Measurements from ENCODE around the gene CHST8.

The CHST8 gene

DNA sequence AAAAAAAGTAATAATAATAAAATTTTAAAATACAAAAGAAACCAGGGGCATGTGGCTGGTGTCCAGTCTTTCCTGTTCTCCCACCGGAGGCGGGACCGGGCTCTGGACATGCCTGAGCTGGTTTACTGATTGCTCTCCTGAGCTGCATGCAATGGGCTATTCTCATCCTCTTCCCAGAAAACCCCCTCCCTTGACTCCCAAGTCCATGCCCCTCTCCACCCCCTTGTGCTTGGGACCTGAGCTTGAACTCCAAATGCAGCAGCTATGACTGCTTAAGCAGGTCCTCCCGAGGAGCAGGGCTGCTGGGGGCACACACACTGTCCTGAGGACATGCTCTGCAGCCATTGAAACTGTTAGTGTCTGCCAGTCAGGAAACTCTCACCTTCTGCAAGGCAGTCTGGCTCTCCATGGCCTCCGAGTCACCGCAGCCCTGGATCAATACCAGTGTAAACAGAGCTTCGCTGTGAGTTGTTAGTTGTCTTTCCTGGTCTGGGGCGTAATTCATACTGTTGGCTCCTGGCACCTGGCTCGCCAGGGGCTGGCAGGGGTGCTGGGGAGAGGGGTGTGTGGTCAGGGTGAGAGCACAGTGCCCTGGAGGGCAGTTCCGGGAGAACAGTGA, 41.6 kb upstream of the CHST8 start:
- no peak overlapping the region for H3K27ac ChIP-seq (ENCODE audit: poor library complexity, severe bottlenecking)
- H3K27me3 ChIP-seq (ENCODE audit: insufficient read depth, poor library complexity, severe bottlenecking) = no peaks in the 10 kb centered on the region
- H3K36me3 ChIP-seq (ENCODE audit: low read depth) = no peaks in the 10 kb centered on the region
- H3K4me1 ChIP-seq (ENCODE audit: insufficient read depth, poor library complexity, severe bottlenecking) = no peaks in the 10 kb centered on the region
- H3K9me3 ChIP-seq (ENCODE audit: severe bottlenecking) = no peaks in the 10 kb centered on the region
- peak; percentile 35; the same call in 1 of the 3 replicates for ATAC-seq (ENCODE audit: low read depth)
- DNase-seq (ENCODE audit: low spot score) = no peak
- no peak overlapping the region for H3K4me3 ChIP-seq (ENCODE audit: severe bottlenecking)
- TF ChIP-seq CTCF (IDR thresholded peaks at IDR 0.05; ENCODE audit: poor library complexity, severe bottlenecking) = no peak

GRCh38 chr19:33580645-33581037, 41.1 kb upstream of the CHST8 start:
- H3K4me1 ChIP-seq (ENCODE audit: insufficient read depth, poor library complexity, severe bottlenecking) = no peaks in the 10 kb centered on the region
- no peak overlapping the region for H3K27ac ChIP-seq (ENCODE audit: poor library complexity, severe bottlenecking)
- no peaks in the 10 kb centered on the region for H3K9me3 ChIP-seq (ENCODE audit: severe bottlenecking)
- no peak overlapping the region for H3K4me3 ChIP-seq (ENCODE audit: severe bottlenecking)
- no peak for TF ChIP-seq CTCF (IDR thresholded peaks at IDR 0.05; ENCODE audit: poor library complexity, severe bottlenecking)
- peak; percentile 23; the same call in 1 of the 3 replicates for ATAC-seq (ENCODE audit: low read depth)
- no peaks in the 10 kb centered on the region for H3K36me3 ChIP-seq (ENCODE audit: low read depth)
- no peak for DNase-seq (ENCODE audit: low spot score)
- no peaks in the 10 kb centered on the region for H3K27me3 ChIP-seq (ENCODE audit: insufficient read depth, poor library complexity, severe bottlenecking)

DNA sequence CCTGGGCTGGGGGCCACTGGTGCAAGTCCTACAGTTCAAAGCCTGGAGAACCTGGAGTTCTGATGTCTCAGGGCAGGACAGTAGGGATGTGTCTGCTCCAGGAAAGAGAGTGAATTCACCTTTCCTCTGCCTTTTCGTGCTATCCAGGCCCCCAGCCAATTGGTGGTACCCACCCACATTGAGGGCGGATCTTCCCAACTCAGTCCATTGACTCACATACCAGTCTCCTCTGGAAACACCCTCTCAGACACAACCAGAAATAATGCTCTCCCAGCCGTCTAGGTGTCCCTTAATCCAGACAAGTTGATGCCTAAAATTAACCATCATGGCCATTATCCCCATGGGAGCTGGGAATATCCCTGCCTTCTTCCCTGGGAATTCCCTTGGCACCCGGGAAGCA, 38.8 kb upstream of the CHST8 start:
- TF ChIP-seq CTCF (IDR thresholded peaks at IDR 0.05; ENCODE audit: poor library complexity, severe bottlenecking) = no peak
- no peak overlapping the region for H3K27ac ChIP-seq (ENCODE audit: poor library complexity, severe bottlenecking)

DNA sequence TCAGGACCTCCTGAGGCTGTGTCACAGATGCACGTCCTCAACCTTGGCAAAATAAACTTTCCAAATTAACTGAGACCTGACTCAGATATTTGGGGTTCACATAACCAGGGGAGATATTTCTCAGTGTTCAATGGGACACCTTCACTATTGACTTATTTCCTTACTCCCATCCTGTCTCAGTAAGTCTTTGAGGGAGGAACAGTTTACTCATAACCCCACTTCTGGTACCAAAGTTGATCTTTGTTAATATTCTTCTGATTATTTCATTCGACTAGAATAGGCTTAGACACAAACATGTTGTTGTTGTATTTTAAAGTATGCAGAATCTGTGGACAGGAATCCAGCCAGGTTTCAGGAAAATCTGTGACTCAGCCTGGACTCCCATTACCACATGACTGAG, 34.6 kb upstream of the CHST8 start:
- H3K4me1 ChIP-seq (ENCODE audit: insufficient read depth, poor library complexity, severe bottlenecking) = no peaks in the 10 kb centered on the region
- no peaks in the 10 kb centered on the region for H3K27me3 ChIP-seq (ENCODE audit: insufficient read depth, poor library complexity, severe bottlenecking)
- H3K4me3 ChIP-seq (ENCODE audit: severe bottlenecking) = no peak overlapping the region
- H3K36me3 ChIP-seq (ENCODE audit: low read depth) = no peaks in the 10 kb centered on the region
- no peak for DNase-seq (ENCODE audit: low spot score)
- no peak for ATAC-seq (ENCODE audit: low read depth)
- no peak for TF ChIP-seq CTCF (IDR thresholded peaks at IDR 0.05; ENCODE audit: poor library complexity, severe bottlenecking)
- H3K9me3 ChIP-seq (ENCODE audit: severe bottlenecking) = no peaks in the 10 kb centered on the region
- no peak overlapping the region for H3K27ac ChIP-seq (ENCODE audit: poor library complexity, severe bottlenecking)

More for the DNA sequence above, 38.8 kb upstream of the CHST8 start:
- ATAC-seq (ENCODE audit: low read depth) (no peak), DNase-seq (ENCODE audit: low spot score) (no peak)
- no peaks in the 10 kb centered on the region for H3K9me3 ChIP-seq (ENCODE audit: severe bottlenecking)
- no peak overlapping the region for H3K4me3 ChIP-seq (ENCODE audit: severe bottlenecking)
- H3K4me1 ChIP-seq (ENCODE audit: insufficient read depth, poor library complexity, severe bottlenecking) = no peaks in the 10 kb centered on the region
- no peaks in the 10 kb centered on the region for H3K27me3 ChIP-seq (ENCODE audit: insufficient read depth, poor library complexity, severe bottlenecking)
- H3K36me3 ChIP-seq (ENCODE audit: low read depth) = no peaks in the 10 kb centered on the region

DNA sequence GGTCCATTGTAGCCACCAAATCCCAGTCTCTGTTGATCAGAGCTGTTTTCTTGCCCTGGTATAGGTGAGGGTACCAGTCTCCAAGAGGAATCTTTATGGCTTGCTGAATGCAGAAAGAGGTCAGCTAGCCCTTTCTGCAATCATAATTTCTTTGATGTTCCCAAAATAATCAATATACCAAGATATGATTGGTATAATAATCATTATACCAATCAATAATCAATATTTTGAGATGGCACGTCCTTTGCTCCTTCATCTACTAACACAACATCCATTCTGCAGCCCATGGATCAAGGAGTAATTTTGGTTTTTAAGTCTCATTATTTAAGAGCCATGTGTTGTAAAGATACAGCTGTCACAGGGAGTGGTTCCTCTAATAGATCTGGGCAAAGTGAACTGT, 31.5 kb upstream of the CHST8 start:
- Histone ChIP-seq H3K27ac (ENCODE audit: poor library complexity, severe bottlenecking) (no peak overlapping the region), H3K4me3 (ENCODE audit: severe bottlenecking) (no peak overlapping the region), H3K4me1 (ENCODE audit: insufficient read depth, poor library complexity, severe bottlenecking) (no peaks in the 10 kb centered on the region), H3K9me3 (ENCODE audit: severe bottlenecking) (no peaks in the 10 kb centered on the region), H3K27me3 (ENCODE audit: insufficient read depth, poor library complexity, severe bottlenecking) (no peaks in the 10 kb centered on the region), H3K36me3 (ENCODE audit: low read depth) (no peaks in the 10 kb centered on the region)
- DNase-seq (ENCODE audit: low spot score) (no peak), ATAC-seq (ENCODE audit: low read depth) (no peak)
- TF ChIP-seq CTCF (IDR thresholded peaks at IDR 0.05; ENCODE audit: poor library complexity, severe bottlenecking) = no peak

Data from RWPE2 (cell line).